AG10803 (cell line): ENCODE measurements around the gene CST8.
"Not testable (repeated sequence)": the region's sequence is repeated elsewhere in the genome, so short reads cannot be mapped to it uniquely, and the experiment has no call there.

Source experiments
- DNase-seq: peaks from one replicate; pipeline ENCODE4 v3.0.0; 2010; ENCODE audit warnings: low read depth
- H3K4me3 ChIP-seq: 2 replicates; pipeline ENCODE4 v1.5.1; 2011; ENCODE audit warnings: mild to moderate bottlenecking, low read length, control low read depth
- TF ChIP-seq, protein P1 (sequence below): conservative IDR thresholded peaks from 2 replicates; pipeline ENCODE4 v1.5.1; 2011; ENCODE audit warnings: mild to moderate bottlenecking, low read length, control low read depth, inconsistent platforms

CST8 gene

DNA sequence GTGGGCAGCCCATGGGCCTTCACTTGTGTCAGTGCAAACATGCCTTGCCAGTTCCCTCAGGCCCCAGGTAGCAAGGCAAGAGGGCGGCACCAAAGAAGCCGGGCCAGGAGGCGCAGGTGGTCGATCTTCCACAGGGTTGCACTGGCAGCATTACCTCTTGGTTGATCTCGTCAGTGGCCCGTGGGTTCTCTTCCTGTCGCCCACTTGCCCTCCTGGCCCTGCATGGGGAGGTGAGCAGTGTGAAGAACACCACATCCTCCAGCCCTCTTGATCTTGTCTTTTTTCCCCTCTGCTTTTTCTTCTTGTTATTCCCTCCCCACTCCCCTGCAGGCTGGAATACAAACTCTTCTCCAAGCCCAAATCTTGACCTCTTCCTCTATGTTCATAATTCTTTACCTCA is 35.3 kb upstream of the CST8 start:
- no peak for DNase-seq
- TF ChIP-seq, protein P1, sequence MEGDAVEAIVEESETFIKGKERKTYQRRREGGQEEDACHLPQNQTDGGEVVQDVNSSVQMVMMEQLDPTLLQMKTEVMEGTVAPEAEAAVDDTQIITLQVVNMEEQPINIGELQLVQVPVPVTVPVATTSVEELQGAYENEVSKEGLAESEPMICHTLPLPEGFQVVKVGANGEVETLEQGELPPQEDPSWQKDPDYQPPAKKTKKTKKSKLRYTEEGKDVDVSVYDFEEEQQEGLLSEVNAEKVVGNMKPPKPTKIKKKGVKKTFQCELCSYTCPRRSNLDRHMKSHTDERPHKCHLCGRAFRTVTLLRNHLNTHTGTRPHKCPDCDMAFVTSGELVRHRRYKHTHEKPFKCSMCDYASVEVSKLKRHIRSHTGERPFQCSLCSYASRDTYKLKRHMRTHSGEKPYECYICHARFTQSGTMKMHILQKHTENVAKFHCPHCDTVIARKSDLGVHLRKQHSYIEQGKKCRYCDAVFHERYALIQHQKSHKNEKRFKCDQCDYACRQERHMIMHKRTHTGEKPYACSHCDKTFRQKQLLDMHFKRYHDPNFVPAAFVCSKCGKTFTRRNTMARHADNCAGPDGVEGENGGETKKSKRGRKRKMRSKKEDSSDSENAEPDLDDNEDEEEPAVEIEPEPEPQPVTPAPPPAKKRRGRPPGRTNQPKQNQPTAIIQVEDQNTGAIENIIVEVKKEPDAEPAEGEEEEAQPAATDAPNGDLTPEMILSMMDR = no peak
- H3K4me3 ChIP-seq = no peak overlapping the region

- TF ChIP-seq, protein P1 = no peak
- H3K4me3 ChIP-seq = no peak overlapping the region
- no peak for DNase-seq
Measured at GRCh38 chr20:23456409-23456808, 34.5 kb upstream of the CST8 start.

DNA sequence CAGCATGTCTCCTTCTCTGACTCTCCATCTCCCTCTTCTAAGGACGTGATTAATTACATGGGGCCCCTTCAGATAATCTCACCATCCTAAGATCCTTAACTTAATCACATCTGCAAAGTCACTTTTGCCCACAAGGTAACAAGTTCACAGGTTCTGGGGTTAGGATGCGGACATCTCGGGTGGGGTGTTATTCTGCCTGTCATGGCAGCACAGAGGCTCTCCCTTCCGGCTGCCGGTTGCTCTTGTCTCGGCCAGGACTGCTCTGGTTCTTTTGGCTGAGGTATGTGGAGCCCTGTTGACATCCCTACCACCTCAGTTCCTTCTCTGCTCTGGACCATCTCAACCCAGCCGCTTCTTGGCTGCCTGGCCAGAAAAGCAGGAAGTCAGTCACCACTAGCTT is 34.0 kb upstream of the CST8 start:
- no peak for DNase-seq
- no peak overlapping the region for H3K4me3 ChIP-seq
- TF ChIP-seq, protein P1 = no peak

DNA sequence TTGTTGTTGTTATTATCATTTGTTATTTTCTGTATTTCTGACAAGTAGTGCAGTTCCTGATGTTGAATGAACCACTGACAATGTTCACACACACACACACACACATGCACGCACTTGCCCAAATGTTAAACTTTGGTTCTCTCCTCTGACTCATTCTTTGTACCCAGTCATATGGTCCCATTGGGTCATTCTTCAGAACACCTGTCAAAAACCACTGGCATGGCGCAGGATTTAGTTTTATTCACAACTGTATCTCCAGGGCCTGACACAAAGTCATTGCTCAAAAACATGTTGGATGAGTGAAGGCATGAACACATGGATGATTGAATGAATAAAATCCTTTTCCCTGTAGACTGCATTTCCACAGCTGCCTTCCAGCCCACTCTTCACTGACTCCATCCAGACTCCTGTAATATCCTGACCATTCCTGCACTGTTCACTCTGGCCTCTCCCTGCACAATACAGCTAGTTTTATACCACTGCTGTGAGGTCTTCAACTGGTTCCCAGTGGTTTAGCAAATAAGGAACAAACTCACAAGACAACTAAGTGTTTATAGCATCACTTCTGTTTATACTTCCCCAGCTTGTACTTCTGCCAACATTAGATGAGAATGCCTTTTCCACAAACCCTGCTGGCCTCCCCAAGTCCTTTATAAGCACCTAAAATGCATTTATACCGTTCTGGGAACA is 31.3 kb upstream of the CST8 start:
- DNase-seq = no peak
- TF ChIP-seq, protein P1 = no peak
- H3K4me3 ChIP-seq = no peak overlapping the region

DNA sequence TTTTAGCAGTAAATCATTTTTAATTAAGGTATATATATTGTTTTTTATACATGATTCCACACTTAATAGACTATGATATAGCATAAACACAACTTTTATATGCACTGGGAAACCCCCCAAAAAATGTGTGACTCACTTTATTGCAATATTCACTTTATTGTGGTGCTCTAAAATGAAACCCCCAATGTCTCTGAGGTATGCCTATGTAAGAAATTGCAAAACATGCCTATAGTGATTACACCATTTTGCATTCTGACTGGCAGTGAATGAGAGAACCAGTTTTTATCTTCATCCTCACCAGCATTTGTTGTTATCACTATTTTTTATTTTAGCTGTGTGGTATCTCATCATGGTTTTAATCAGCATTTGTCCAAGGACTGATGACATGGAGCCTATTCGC is 29.7 kb upstream of the CST8 start:
- DNase-seq = no peak
- no peak overlapping the region for H3K4me3 ChIP-seq
- TF ChIP-seq, protein P1 = no peak

- not testable (repeated sequence) for H3K4me3 ChIP-seq, DNase-seq
Measured at GRCh38 chr20:23466961-23467360, 24.0 kb upstream of the CST8 start.

GRCh38 chr20:23472306-23472705 is 18.6 kb upstream of the CST8 start:
- not testable (repeated sequence) for DNase-seq, H3K4me3 ChIP-seq

DNA sequence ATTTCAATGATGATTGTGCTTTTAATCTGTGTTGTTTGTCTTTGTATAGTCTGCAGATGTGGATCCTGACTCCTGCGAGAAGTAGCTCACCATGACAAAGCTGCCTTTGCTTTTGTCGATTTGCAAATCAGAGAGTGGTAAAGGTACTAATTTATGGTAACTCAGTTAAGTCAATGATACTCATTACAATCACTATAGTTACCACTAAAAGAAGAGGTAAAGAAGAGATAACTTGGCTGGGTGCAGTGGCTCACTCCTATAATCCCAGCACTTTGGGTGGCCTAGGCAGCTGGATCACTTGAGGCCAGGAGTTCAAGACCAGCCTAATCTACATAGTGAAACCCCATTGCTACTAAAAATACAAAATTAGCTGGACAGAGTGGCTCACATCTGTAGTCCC is 17.6 kb upstream of the CST8 start:
- DNase-seq = not testable (repeated sequence)

DNA sequence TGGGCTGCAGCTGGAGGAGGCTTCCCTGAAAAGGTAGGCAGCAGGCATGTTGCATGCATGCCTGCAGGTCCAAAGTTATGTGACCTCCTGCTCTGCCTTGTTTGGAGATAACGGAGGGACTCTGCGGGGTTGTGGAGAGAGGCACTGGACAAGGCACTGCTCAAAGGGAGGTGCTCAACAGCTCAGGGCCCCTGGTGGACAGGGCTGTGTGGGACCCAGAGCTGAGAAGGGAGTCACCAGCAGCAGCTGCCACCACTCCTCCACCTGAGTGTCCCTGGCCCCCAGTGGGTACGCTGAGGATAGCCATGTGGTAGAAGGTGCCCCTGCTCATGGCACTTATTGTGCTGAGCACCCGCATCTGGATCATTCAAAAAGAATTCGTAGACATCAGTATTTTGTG is 15.5 kb upstream of the CST8 start:
- TF ChIP-seq, protein P1 = no peak
- no peak for DNase-seq
- no peak overlapping the region for H3K4me3 ChIP-seq

More for the DNA sequence above, 17.6 kb upstream of the CST8 start:
- H3K4me3 ChIP-seq = not testable (repeated sequence)
